ENCODE data around the gene POLK. TPM values are rescaled to one million over a fixed set of nuclear protein-coding genes. Genes with fewer than 3 reads are reported as not detected.

The POLK gene
- total RNA-seq, 1 experiment from 2014 or later = 34.9 TPM

DNA sequence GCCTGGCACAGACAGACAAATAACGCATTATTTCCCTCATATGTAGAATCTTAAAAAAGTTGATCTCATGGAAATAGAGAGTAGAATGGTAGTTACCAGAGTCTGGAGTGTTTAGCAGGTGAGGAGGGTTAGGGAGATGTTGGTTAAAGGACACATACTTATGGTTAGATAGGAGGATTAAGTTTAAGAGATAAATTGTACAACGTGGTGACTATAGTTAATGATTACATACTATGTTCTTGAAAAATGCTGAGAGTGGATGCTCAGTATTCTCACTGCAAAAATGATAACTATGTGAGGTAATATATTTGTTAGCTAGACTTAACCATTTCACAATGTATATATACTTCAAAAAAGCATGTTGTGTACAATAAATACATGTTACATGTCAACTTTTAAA lies 38.2 kb upstream of the POLK start:
- BruUV-seq (replicated peaks) = no TSS peak
- Mint-ChIP-seq H3K4me1 (ENCODE audit: low read depth, unreplicated experiment) (peaks cover 42% of the 10 kb centered on the region), H3K27me3 (ENCODE audit: unreplicated experiment) (no peaks in the 10 kb centered on the region), H3K27ac (ENCODE audit: unreplicated experiment) (no peak overlapping the region), H3K9me3 (ENCODE audit: low read depth, unreplicated experiment) (no peaks in the 10 kb centered on the region), H3K4me3 (ENCODE audit: low read depth, unreplicated experiment) (no peak overlapping the region), H3K36me3 (ENCODE audit: insufficient read depth, unreplicated experiment) (no peaks in the 10 kb centered on the region)
- CTCF ChIA-PET = no interaction called here
- intact Hi-C loops (cut with micrococcal nuclease; ENCODE audit: unreplicated experiment) = loop anchor here (5.0 kb wide), 1 partner anchor 94 kb away; no protein-coding TSS in a partner anchor
- TF ChIP-seq, protein P1, sequence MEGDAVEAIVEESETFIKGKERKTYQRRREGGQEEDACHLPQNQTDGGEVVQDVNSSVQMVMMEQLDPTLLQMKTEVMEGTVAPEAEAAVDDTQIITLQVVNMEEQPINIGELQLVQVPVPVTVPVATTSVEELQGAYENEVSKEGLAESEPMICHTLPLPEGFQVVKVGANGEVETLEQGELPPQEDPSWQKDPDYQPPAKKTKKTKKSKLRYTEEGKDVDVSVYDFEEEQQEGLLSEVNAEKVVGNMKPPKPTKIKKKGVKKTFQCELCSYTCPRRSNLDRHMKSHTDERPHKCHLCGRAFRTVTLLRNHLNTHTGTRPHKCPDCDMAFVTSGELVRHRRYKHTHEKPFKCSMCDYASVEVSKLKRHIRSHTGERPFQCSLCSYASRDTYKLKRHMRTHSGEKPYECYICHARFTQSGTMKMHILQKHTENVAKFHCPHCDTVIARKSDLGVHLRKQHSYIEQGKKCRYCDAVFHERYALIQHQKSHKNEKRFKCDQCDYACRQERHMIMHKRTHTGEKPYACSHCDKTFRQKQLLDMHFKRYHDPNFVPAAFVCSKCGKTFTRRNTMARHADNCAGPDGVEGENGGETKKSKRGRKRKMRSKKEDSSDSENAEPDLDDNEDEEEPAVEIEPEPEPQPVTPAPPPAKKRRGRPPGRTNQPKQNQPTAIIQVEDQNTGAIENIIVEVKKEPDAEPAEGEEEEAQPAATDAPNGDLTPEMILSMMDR (IDR thresholded peaks at IDR 0.05; ENCODE audit: unreplicated experiment) = no peak
- no peak for DNase-seq

DNA sequence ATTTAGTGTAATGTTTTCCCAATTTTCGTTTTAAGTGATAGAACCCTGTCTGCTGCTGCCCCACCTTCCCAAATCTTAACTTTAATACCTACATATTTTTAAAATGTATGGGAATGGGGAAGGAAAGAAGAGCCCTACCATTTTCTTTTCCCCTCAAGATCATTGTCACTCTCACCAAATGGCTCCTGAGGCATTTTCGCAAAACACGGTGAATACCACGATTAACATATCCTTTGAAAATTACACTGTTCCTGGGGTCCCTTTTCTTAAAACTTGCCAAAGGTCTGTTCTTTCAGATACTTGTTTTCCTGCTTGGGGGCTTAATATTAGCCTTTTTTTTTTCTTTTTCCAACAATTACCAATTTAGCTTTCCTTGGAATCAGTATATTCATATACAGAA lies 36.3 kb upstream of the POLK start:
- no peak overlapping the region for H3K27ac Mint-ChIP-seq (ENCODE audit: unreplicated experiment)
- H3K36me3 Mint-ChIP-seq (ENCODE audit: insufficient read depth, unreplicated experiment) = no peaks in the 10 kb centered on the region

DNA sequence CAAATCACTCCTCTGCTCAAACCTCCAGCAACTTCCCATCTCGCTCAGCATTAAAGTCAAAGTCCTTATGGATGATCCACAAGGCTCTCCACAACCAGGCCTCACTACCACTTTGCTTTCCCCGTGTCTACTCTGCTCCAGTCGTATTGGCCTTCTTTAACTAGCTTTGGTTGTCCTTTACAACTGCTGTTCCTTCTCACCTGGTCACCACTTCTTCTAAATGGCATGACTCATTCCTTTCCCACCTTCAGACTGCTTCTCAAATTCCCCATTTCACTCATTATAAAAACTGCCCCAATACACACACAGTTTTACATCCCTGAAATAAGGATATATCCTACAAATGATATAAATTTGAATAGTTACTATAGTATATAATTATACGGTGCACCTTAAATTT lies 30.7 kb upstream of the POLK start:
- DNase-seq = no peak
- H3K9me3 Mint-ChIP-seq (ENCODE audit: low read depth, unreplicated experiment) = peaks cover 2% of the 10 kb centered on the region
- peaks cover 17% of the 10 kb centered on the region for H3K4me1 Mint-ChIP-seq (ENCODE audit: low read depth, unreplicated experiment)
- no peaks in the 10 kb centered on the region for H3K27me3 Mint-ChIP-seq (ENCODE audit: unreplicated experiment)
- TF ChIP-seq, protein P1 (IDR thresholded peaks at IDR 0.05; ENCODE audit: unreplicated experiment) = no peak
- no peak overlapping the region for H3K27ac Mint-ChIP-seq (ENCODE audit: unreplicated experiment)
- no TSS peak for BruUV-seq (replicated peaks)
- no peaks in the 10 kb centered on the region for H3K36me3 Mint-ChIP-seq (ENCODE audit: insufficient read depth, unreplicated experiment)
- intact Hi-C loops (cut with micrococcal nuclease; ENCODE audit: unreplicated experiment) = no loop called here
- CTCF ChIA-PET = no interaction called here
- H3K4me3 Mint-ChIP-seq (ENCODE audit: low read depth, unreplicated experiment) = no peak overlapping the region

More for the DNA sequence above, 36.3 kb upstream of the POLK start:
- Mint-ChIP-seq H3K27me3 (ENCODE audit: unreplicated experiment) (no peaks in the 10 kb centered on the region), H3K9me3 (ENCODE audit: low read depth, unreplicated experiment) (no peaks in the 10 kb centered on the region), H3K4me3 (ENCODE audit: low read depth, unreplicated experiment) (no peak overlapping the region), H3K4me1 (ENCODE audit: low read depth, unreplicated experiment) (peaks cover 42% of the 10 kb centered on the region)
- intact Hi-C loops (cut with micrococcal nuclease; ENCODE audit: unreplicated experiment) = loop anchor here (2.0 kb wide), 1 partner anchor 37 kb away; no protein-coding TSS in a partner anchor
- DNase-seq = no peak
- CTCF ChIA-PET = no interaction called here
- TF ChIP-seq, protein P1 (IDR thresholded peaks at IDR 0.05; ENCODE audit: unreplicated experiment) = no peak
- no TSS peak for BruUV-seq (replicated peaks)

DNA sequence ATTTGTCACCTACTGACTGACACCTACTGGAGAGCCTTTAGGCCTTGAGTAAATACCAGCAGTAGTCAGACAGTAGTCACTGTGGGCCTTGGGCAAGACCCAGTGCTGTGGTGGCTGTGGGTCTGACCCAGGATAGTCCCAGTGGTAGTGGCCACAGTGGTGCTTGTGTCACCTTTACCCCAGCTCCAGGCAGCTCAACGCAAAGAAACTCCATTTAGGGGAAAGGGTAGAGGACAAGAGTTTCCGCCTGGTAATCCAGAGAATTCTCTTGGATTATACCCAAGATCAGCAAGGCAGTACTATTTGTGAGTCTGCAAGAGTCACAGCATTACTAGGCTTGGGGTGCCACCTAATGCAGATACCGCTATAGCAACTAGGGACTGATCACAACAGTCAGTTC lies 29.2 kb upstream of the POLK start:
- CTCF ChIA-PET = no interaction called here
- no peak for DNase-seq
- intact Hi-C loops (cut with micrococcal nuclease; ENCODE audit: unreplicated experiment) = no loop called here
- Mint-ChIP-seq H3K27ac (ENCODE audit: unreplicated experiment) (no peak overlapping the region), H3K27me3 (ENCODE audit: unreplicated experiment) (no peaks in the 10 kb centered on the region), H3K36me3 (ENCODE audit: insufficient read depth, unreplicated experiment) (no peaks in the 10 kb centered on the region), H3K9me3 (ENCODE audit: low read depth, unreplicated experiment) (peaks cover 5% of the 10 kb centered on the region), H3K4me3 (ENCODE audit: low read depth, unreplicated experiment) (no peak overlapping the region), H3K4me1 (ENCODE audit: low read depth, unreplicated experiment) (peaks cover 9% of the 10 kb centered on the region)
- BruUV-seq (replicated peaks) = no TSS peak
- TF ChIP-seq, protein P1 (IDR thresholded peaks at IDR 0.05; ENCODE audit: unreplicated experiment) = no peak

Measured in Calu3 (cell line).